NCI-H226 (cell line): ENCODE results near the gene CPVL.
A peak's percentile ranks its signal among the peaks of the same experiment; 100 is the strongest.
"Not testable (repeated sequence)": the region's sequence is repeated elsewhere in the genome, so short reads cannot be mapped to it uniquely, and the experiment has no call there.

ENCODE experiments used
- DNase-seq: peaks from one replicate; pipeline ENCODE4 v3.0.0-alpha.2; 2015

CPVL gene

DNA sequence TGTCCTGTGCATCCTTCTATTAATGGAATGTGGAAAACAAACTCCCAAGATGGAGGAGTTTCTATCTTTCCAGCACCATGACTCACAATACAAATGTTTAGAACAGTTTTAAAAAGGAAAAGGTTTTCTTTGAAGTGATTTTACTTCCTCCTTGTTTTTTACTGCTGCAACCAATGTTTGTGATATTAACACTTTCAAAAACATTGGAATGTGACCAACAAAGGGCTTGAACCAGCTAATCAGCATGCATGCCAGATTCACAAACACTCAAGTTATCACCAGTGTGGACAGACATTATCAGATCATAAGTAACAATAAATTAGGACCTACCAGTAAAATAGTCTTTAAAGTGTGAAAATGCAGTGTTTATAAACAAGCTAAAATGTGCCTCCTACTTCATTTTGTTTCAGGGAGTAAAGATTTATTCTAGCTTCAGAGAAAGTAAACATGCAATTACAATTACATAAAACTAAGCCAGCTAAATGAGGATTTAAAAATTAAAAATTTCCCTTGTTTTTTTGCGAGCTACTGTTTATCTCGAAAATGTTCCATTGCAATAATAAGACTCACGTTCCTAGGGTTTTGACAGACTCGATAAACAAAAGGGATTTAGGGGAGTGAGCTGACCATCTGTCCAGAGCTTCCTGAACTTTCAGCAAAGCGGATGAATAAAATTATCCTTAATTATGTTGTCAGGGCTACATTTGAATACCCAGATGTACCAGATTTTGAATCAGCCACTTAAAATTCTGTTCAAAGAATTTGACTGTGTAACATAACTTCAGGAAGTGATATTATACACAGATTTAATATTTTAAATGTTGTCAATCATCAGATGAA lies 29.8 kb downstream of the CPVL start:
- peak; percentile 36 for DNase-seq

DNA sequence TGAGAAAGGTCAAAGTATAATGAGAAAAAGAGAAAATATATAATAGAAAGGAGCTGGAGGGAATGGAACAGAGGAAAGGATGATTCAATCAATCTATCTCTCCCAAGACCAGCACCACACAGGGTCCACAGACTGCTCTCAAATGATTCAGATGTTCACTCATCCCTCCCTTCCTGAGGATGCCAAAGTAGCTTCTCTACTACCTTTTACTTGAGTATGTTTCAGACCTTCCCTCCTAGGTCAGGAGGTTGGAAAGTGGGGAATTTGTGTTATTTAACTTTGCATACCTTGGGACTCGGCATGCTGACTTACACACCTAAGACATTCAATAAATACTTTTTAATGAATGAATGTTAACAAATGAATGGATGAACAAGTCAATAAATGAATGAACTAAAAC lies 30.6 kb downstream of the CPVL start:
- peak; percentile 62 for DNase-seq

DNA sequence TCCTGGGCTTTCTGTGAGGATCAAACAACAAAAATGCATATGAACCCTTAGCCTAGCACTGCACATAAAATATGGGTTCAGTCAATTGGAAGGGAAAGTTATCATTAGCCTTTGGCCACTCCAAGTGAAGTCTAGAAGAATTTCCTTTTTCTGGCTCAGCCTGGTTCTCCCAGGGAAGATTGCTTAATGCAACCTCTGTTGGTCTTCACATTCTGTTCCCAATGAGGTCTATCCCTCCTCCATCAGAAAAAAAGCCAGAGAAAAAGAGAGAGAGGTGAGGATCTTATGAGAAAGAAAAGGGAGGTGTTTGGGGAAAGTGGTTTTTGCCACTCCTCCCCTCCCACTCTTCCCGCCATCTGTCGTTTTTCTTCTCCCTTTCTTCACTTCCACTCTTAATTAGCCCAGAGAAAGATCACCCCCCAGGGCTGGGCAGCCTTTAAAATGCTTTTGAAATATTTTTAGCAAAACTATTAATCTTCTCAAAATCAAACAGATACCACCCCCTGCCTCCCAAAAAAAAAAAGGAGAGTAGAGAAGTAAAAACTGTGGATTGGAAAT lies 31.1 kb downstream of the CPVL start:
- peak; percentile 60 for DNase-seq

DNA sequence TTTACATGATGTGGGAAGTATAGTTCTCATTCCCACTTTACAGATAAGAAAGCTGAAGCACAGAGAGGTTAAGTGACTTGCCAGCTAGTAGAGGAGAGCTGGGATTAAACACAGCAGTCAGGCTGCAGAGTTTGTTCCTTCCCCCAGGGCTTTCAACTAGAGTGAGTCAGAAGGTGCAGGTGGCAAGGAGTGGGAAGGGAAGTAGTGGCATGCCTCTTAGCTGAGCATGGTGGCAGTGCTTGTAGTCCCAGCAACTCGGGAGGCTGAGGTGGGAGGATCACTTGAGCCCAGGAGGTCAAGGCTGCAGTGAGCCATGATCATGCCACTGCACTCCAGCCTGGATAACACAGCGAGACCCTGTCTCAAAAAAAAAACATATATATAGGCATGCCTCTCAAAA lies 32.1 kb downstream of the CPVL start:
- not testable (repeated sequence) for DNase-seq

GRCh38 chr7:29113384-29114102 lies 32.8 kb downstream of the CPVL start:
- DNase-seq = peak; percentile 68

DNA sequence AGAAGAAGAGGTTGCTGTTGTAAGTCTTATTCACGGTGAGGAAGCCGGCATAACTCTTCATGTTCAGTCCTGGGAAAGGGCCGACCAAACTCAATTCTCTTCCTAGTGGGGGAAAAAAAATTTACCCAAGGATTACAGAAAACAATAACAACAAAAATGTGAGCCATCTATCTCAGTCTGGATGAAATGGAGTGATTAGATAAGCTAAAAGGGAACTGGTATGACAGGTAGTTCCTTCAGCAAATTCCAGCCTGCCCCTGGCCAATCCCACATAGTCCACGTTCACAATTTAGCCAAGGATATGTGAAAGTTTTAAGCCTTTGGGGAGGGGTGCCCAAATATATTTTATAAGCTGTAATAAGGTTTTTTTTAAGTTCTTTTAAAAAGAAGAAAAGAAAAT lies 33.6 kb downstream of the CPVL start:
- DNase-seq = no peak

DNA sequence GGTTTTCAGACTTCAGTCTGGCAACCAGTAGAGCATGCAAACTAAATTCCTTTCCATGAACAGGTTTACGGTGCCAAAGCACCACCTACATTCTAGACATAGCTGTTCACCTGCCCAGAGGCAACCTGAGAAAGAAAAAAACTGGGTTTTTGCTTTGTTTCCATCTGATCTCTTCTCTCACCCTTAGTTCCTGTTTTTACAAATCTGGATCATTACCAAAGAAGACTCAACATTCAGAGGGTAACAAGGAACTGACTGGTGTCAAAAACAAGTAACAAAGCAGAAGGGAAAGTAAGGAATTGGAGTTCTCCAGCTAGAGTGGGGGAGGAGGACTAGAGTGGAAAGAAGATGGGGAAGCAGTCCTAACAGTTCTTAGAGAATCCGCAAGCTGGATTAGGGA lies 36.4 kb downstream of the CPVL start:
- no peak for DNase-seq

GRCh38 chr7:29109358-29109757 lies 37.0 kb downstream of the CPVL start:
- DNase-seq = no peak

DNA sequence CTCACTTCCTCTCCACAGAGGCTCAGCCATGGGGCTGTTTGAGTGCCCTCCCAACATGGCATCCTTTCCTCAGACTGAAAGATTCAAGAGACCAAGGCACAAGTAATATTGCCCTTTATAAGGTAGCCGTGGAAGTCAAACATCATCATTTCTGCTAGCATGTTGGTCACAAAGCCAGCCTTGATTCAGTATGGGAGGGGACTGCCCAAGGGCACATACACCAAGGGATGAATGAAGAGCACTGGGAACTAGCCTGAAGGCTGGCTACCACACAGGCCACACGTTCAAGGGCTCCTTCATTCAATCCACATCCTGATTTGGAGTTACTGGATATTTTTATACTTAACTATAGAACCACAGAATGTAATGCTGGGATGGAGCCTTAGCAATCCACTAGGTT lies 39.3 kb downstream of the CPVL start:
- no peak for DNase-seq

DNA sequence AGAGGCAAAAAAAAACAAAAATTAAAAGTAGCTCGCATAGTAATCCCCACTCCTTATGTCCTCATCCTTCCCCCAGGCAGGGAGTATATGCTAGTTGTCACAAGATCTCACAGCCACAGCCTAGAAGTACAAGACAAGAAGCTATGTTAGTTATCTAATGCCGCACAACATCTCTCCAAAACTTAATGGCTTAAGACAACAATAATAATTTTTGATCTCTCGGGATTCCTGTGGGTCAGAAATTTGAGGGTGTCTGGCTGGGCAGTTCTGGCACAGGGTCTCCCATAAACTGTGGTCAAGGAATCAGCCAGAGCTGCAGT lies 39.7 kb downstream of the CPVL start:
- no peak for DNase-seq

DNA sequence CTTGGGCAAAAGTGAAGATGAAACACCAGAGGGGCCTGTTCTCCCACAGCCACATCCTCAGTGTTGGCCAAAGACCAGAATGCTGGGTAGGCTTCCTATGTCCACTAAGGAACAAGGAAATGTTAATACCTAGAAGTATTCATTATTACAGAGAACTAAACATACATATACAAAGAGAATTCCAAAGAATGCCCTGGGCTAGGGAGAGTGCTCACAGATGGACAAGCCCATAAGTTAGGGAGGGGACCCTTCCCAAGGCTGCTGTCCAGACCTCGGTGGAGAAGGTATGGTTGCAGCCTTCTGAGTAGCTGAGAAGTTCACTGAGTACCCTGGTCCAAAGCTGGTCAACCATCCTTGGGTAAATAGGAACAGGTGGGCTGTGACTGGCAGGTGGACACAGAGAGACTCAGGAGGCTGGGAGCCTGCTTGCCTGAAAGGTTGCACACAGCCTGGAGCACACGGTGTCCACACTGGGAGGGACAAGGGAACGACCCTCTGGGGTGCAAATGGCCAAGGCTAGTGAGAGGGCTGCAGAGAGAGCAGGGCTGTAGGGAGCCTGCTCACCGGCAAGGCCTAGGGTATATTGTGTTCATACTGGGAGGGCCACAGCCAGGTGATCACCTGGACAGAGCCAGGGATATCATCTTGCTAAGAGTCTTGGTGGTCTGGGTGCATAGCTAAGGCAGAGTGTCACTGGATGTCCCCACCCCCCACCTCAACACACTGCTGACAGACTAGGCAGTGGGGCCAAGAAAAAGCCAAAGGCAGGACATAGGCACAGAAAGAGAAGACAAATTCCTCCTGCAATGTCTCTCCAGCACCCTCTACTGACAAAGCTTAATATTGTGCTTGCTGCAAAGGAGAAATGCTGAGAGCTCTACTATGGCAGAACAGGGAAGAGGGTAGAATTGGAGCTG lies 40.3 kb downstream of the CPVL start:
- peak; percentile 56 for DNase-seq

DNA sequence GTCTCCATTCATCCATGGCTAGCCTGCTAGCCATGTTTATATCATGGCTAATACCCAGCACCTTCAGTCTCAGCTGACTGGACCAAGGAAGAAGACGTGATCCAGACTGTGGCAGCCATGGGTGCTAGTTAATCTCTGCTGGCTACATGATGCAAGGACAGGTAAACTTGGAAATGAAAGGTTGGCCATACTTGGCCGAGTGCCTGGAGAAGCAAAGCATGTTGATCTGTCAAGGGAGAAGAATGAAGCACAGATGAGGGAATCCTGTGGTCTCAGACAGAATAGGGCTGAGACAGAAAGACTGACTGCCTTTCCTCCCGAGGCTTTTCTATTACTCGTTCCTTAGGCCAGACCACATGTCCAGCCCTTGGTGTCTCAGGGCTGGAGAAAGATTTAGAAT lies 41.1 kb downstream of the CPVL start:
- DNase-seq = peak; percentile 49

GRCh38 chr7:29102558-29103151 lies 43.7 kb downstream of the CPVL start:
- peak; percentile 58 for DNase-seq

DNA sequence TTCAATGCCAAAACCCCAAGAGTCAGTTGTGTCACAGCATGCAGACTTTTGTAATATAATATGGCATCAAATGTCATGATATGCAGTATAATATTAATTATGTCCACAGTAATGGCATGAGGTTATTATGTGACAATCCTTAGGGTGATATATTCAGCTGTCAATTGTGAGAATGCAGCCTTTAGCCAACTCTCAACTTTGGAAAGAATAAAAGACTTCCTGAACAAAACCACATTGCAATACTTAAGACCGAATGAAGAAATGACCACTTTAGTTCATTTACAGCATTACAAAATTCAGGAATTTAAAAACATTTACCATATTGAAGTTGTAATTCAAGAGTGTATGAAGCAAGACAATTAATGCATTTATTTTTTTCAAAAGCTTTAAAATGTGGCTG lies 45.4 kb downstream of the CPVL start:
- DNase-seq = no peak

- peak; percentile 43 for DNase-seq
These were observed 46.2 kb downstream of the CPVL start for GRCh38 chr7:29099896-29100847.

GRCh38 chr7:29096446-29096730 lies 49.9 kb downstream of the CPVL start:
- no peak for DNase-seq

DNA sequence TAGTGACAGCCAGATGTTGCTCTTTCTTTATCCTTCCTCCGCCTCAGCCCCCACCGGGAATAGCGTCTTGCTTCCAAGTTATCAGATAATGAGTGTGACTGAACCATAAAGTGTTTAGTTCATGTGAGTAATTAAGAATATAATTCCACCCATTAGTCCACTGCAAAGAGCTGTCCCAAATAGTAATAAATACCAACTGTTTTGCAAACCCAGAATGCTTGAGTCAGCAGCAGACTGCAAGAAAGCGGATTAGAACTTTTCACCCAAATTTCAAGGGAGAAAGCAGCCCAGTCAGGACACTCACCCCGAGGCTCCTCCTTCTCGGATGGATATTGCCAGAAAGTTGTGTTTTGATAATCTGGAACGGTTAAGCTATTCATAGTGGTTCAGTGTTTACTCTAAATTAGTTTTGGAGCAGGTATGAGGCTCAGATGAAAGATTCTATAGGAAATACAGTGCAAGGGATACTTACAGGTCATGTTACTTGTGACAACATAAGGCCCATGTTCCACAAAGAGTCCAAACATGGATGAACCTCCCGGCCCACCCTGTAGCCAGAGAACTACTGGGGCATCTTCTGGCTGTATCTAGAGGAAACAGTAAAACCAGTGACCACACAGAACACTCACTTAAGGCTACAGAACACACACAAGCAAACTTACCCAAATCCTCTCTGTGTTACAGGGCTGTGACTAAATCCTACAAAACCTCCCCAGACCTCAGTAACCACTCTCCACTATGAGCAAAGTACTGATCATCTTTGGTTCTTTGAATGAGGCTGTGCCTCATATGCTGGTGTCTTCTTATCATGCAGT lies 50.5 kb downstream of the CPVL start:
- no peak for DNase-seq

DNA sequence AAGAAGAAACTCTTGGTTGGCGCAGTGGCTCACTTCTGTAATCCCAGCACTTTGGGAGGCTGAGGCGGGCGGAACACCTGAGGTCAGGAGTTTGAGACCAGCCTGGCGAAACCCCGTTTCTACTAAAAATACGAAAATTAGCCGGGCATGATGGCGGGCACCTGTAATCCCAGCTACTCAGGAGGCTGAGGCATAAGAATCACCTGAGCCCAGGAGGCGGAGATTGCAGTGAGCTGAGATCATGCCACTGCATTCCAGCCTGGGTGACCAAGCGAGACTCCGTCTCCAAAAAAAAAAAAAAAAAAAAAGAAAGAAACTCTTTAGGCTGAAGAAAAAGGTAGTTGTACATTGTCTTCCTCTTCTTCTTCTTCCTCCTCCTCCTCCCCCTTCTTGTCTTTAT lies 53.2 kb downstream of the CPVL start:
- not testable (repeated sequence) for DNase-seq

- DNase-seq = no peak
These were observed 54.6 kb downstream of the CPVL start for GRCh38 chr7:29091715-29092114.

DNA sequence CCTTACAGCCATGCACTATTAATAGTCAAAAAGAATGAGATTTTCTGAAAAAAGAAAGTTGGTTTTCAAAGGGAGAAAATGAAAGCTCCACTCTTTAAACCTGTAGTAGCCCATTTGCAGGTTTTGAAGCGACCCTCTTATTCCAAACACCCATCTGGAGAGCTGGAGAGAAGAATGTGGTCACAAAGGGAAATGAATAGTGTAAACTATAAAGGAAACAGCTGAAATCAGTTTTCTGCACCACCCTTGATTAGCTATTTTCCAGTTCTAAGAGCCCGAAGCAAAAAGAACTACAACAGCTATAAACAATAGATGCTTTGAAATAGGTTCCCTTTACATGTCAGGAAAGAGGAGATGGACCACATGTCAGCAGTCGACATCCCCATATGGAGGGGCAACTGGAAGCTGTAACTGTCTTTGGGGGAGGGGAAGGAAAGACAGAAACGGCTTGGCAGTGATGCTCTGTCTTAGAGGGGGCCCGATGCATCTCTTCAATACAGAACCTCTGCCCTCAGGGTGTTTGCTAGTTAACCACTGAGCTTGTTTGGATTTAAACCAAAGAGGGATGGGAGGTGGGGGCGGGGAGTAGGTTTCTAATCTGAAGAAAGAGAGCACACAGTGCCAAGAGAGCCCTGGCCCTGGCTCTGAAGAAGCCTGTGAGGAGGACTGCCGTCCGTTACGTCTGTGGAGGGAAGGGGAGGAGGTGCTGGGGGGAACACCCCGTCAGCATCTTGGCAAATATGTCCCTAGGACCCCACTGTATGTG lies 55.3 kb downstream of the CPVL start:
- DNase-seq = no peak
